Panc1 (cell line): Measurements from ENCODE around the gene AP3B1.
"Not testable (repeated sequence)": the region's sequence is repeated elsewhere in the genome, so short reads cannot be mapped to it uniquely, and the experiment has no call there.

Source experiments
- POLR2AphosphoS5 ChIP-seq: IDR thresholded peaks from 2 replicates; pipeline ENCODE4 v1.6.1; 2012; ENCODE audit warnings: mild to moderate bottlenecking, low read depth, low read length, moderate library complexity
- SIN3A ChIP-seq: IDR thresholded peaks from 2 replicates; pipeline ENCODE4 v1.6.1; 2012; ENCODE audit warnings: low read depth, mild to moderate bottlenecking, low read length, moderate library complexity, borderline replicate concordance; ENCODE audit not compliant: insufficient read depth
- TCF7L2 ChIP-seq: IDR thresholded peaks from 2 replicates; pipeline ENCODE4 v1.6.1; 2011; ENCODE audit warnings: mild to moderate bottlenecking, low read depth, low read length, inconsistent platforms
- TF ChIP-seq, protein P1 (sequence below): fragments of 450-650 bp; IDR thresholded peaks from 2 replicates; pipeline ENCODE4 v1.5.1; 2017; ENCODE audit warnings: mild to moderate bottlenecking
- TF ChIP-seq, protein P2 (sequence below), 2 experiments: IDR thresholded peaks; 2 replicates each; pipeline ENCODE4 v1.6.1; 2011 to 2012; ENCODE audit warnings: low read depth in 2 of 2, control low read depth in 1 of 2, low read length in 1 of 2, mild to moderate bottlenecking in 1 of 2, moderate library complexity in 1 of 2; ENCODE audit not compliant: insufficient read depth in 1 of 2

- TF ChIP-seq, protein P1, sequence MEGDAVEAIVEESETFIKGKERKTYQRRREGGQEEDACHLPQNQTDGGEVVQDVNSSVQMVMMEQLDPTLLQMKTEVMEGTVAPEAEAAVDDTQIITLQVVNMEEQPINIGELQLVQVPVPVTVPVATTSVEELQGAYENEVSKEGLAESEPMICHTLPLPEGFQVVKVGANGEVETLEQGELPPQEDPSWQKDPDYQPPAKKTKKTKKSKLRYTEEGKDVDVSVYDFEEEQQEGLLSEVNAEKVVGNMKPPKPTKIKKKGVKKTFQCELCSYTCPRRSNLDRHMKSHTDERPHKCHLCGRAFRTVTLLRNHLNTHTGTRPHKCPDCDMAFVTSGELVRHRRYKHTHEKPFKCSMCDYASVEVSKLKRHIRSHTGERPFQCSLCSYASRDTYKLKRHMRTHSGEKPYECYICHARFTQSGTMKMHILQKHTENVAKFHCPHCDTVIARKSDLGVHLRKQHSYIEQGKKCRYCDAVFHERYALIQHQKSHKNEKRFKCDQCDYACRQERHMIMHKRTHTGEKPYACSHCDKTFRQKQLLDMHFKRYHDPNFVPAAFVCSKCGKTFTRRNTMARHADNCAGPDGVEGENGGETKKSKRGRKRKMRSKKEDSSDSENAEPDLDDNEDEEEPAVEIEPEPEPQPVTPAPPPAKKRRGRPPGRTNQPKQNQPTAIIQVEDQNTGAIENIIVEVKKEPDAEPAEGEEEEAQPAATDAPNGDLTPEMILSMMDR: not testable (repeated sequence)
- not testable (repeated sequence) for TF ChIP-seq TCF7L2, POLR2AphosphoS5, SIN3A
- TF ChIP-seq, protein P2, sequence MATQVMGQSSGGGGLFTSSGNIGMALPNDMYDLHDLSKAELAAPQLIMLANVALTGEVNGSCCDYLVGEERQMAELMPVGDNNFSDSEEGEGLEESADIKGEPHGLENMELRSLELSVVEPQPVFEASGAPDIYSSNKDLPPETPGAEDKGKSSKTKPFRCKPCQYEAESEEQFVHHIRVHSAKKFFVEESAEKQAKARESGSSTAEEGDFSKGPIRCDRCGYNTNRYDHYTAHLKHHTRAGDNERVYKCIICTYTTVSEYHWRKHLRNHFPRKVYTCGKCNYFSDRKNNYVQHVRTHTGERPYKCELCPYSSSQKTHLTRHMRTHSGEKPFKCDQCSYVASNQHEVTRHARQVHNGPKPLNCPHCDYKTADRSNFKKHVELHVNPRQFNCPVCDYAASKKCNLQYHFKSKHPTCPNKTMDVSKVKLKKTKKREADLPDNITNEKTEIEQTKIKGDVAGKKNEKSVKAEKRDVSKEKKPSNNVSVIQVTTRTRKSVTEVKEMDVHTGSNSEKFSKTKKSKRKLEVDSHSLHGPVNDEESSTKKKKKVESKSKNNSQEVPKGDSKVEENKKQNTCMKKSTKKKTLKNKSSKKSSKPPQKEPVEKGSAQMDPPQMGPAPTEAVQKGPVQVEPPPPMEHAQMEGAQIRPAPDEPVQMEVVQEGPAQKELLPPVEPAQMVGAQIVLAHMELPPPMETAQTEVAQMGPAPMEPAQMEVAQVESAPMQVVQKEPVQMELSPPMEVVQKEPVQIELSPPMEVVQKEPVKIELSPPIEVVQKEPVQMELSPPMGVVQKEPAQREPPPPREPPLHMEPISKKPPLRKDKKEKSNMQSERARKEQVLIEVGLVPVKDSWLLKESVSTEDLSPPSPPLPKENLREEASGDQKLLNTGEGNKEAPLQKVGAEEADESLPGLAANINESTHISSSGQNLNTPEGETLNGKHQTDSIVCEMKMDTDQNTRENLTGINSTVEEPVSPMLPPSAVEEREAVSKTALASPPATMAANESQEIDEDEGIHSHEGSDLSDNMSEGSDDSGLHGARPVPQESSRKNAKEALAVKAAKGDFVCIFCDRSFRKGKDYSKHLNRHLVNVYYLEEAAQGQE (IDR thresholded peaks at IDR 0.05; ENCODE audit: insufficient read depth in 1 of 2, low read depth in 2 of 2, low read length in 1 of 2): not testable (repeated sequence)
Observed at GRCh38 chr5:78067581-78067980, 226.9 kb downstream of the AP3B1 start.
